Peyer's patch (tissue), 4 donors: Measurements from ENCODE around the gene CWC27. TPM values are rescaled to one million over a fixed set of nuclear protein-coding genes. Genes with fewer than 3 reads are reported as not detected.

Source experiments
- DNase-seq, 3 donors: peaks; one replicate each; pipeline ENCODE4 v3.0.0-alpha.2; 2017 to 2019
- H3K27ac ChIP-seq, 4 donors: fragments of 200-600 bp; sonication (generic); one replicate each; pipeline ENCODE4 v1.5.1; 2016 to 2019
- H3K27me3 ChIP-seq, 2 donors: fragments of 200-600 bp; sonication (generic); one replicate each; pipeline ENCODE4 v1.5.1; 2019
- H3K36me3 ChIP-seq, 3 donors: fragments of 200-600 bp; sonication (generic); one replicate each; pipeline ENCODE4 v1.5.1; 2016 to 2019
- H3K4me1 ChIP-seq, 4 donors: fragments of 200-600 bp; sonication (generic); one replicate each; pipeline ENCODE4 v1.5.1; 2016 to 2019
- H3K4me3 ChIP-seq, 4 donors: fragments of 200-600 bp; sonication (generic); 1 replicate in 3 of 4; 2 replicates in 1 of 4; pipeline ENCODE4 v1.5.1; 2016 to 2019; ENCODE audit warnings: mild to moderate bottlenecking in 1 of 4
- H3K9me3 ChIP-seq, 4 donors: fragments of 200-600 bp; sonication (generic); one replicate each; pipeline ENCODE4 v1.5.1; 2016 to 2019; ENCODE audit warnings: mild to moderate bottlenecking in 1 of 4
- POLR2A ChIP-seq, 2 donors: fragments of 450-650 bp; IDR thresholded peaks; one replicate each; pipeline ENCODE4 v1.5.1; 2017; ENCODE audit warnings: antibody characterized with exemption in 2 of 2, mild to moderate bottlenecking in 2 of 2, moderate library complexity in 2 of 2
- total RNA-seq, 4 donors: library from RNA; depleted of rRNA; stranded (reverse); fragments of >200 nt; gene quantifications; one replicate each; pipeline ENCODE4 v1.1.0, GENCODE V29; 2016
- TF ChIP-seq, protein P1 (sequence below), 6 experiments: fragments of 450-650 bp in 4 of 6; fragments of 200-600 bp in 2 of 6; sonication (generic) in 1 of 6; IDR thresholded peaks; one replicate each; pipeline ENCODE4 v1.5.1; 2017 to 2019; ENCODE audit warnings: antibody characterized with exemption in 6 of 6, mild to moderate bottlenecking in 3 of 6, moderate library complexity in 1 of 6

CWC27 gene
- total RNA-seq, 4 donors from 2014 or later, result 10.9 to 24.8 (median 13.6) TPM

DNA sequence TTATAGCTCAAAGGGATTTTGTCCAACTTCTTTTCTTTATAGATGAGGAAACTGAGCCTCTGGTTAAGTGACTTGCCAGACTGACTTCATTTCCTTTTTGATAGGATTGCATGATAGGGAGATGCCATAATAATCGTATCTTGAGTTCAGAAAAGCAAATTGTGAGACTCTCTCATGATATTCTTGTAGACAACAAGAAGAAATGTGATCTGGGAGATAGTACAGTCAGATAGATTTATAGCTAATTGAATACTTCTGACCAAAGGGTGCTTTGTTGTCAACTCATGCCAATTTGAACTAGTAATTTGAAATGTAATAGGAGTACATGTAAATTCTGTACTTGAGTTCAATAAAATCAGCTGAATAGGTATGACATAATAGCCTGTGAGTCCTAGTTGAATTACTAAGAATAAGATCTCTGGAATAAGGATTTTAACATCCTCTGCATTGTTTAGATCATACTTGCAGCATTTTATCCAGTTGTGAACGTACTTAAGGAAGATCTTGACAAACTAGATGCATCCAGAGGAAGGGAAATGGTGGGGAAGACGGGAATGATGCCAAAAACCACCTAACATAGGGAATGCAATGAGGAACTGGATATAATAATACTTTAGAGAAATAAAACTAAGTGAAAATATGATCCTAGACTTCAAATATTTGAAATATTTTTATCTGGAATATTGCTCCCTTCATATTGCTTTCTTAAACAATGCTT is 25.5 kb downstream of the CWC27 start:
- Histone ChIP-seq H3K4me1 (peaks cover 0 to 3% (median 0%) of the 10 kb centered on the region in 4 donors), H3K36me3 (no peaks in the 10 kb centered on the region), H3K27ac (peak overlapping the region in 2 of 4 donors; percentile 0 to 18), H3K9me3 (no peaks in the 10 kb centered on the region), H3K4me3 (no peak overlapping the region), H3K27me3 (no peaks in the 10 kb centered on the region)
- TF ChIP-seq, protein P1, sequence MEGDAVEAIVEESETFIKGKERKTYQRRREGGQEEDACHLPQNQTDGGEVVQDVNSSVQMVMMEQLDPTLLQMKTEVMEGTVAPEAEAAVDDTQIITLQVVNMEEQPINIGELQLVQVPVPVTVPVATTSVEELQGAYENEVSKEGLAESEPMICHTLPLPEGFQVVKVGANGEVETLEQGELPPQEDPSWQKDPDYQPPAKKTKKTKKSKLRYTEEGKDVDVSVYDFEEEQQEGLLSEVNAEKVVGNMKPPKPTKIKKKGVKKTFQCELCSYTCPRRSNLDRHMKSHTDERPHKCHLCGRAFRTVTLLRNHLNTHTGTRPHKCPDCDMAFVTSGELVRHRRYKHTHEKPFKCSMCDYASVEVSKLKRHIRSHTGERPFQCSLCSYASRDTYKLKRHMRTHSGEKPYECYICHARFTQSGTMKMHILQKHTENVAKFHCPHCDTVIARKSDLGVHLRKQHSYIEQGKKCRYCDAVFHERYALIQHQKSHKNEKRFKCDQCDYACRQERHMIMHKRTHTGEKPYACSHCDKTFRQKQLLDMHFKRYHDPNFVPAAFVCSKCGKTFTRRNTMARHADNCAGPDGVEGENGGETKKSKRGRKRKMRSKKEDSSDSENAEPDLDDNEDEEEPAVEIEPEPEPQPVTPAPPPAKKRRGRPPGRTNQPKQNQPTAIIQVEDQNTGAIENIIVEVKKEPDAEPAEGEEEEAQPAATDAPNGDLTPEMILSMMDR (IDR thresholded peaks at IDR 0.05), result no peak
- TF ChIP-seq POLR2A (IDR thresholded peaks at IDR 0.05), result no peak
- no peak for DNase-seq

DNA sequence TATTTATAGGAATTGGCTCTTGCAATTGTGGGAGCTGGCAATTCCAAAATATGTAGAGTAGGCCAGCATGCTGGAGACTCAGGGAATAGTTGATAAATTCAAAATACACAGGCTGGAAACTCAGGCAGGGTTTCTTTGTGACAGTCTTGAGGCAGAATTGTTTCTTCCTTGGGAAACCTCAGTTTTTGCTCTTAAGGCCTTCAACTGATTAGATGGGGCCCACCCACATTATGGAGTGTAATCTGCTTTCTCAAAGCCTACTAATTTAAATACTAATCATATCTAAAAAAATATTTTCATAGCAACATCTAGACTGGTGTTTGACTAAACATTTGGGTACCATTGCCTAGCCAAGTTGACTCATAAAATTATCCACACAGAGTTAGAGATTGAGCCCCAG is 27.6 kb downstream of the CWC27 start:
- no peak for TF ChIP-seq POLR2A (IDR thresholded peaks at IDR 0.05)
- TF ChIP-seq, protein P1 (IDR thresholded peaks at IDR 0.05), result no peak
- no peaks in the 10 kb centered on the region for H3K9me3 ChIP-seq
- H3K27ac ChIP-seq, result no peak overlapping the region
- H3K4me3 ChIP-seq, result no peak overlapping the region
- no peaks in the 10 kb centered on the region for H3K36me3 ChIP-seq
- H3K4me1 ChIP-seq, result peaks cover 0 to 3% (median 0%) of the 10 kb centered on the region in 4 donors
- H3K27me3 ChIP-seq, result no peaks in the 10 kb centered on the region
- DNase-seq, result no peak

DNA sequence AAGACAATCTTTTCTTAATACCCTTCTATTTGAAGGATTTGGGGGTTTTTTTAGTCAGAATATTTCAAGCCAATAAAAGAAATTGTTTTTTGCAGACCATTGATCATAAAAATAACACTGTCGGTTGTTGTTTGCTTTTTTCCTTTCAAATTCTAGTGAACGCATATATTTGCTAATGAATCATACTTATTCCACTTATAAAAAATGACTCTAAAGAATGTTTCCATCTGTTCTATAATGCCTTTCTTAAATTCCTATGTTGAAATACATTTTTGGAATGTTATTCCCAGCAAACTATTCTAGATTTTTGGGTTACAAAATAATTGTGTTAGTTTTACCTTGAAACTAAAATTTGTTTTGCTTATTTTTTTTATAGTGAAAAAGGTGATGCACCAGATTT is 32.2 kb downstream of the CWC27 start:
- no peak overlapping the region for H3K27ac ChIP-seq
- peaks cover 0 to 17% (median 0%) of the 10 kb centered on the region in 3 donors for H3K36me3 ChIP-seq
- no peaks in the 10 kb centered on the region for H3K9me3 ChIP-seq
- H3K4me3 ChIP-seq, result no peak overlapping the region
- DNase-seq, result no peak
- TF ChIP-seq, protein P1 (IDR thresholded peaks at IDR 0.05), result no peak
- TF ChIP-seq POLR2A (IDR thresholded peaks at IDR 0.05), result no peak
- H3K4me1 ChIP-seq, result no peaks in the 10 kb centered on the region
- no peaks in the 10 kb centered on the region for H3K27me3 ChIP-seq

- no peak for DNase-seq
- H3K27me3 ChIP-seq, result no peaks in the 10 kb centered on the region
- H3K4me1 ChIP-seq, result no peaks in the 10 kb centered on the region
- no peak overlapping the region for H3K27ac ChIP-seq
- no peak for TF ChIP-seq POLR2A (IDR thresholded peaks at IDR 0.05)
- TF ChIP-seq, protein P1 (IDR thresholded peaks at IDR 0.05), result no peak
- H3K36me3 ChIP-seq, result peaks cover 0 to 17% (median 0%) of the 10 kb centered on the region in 3 donors
- H3K9me3 ChIP-seq, result no peaks in the 10 kb centered on the region
- H3K4me3 ChIP-seq, result no peak overlapping the region
Observed at GRCh38 chr5:64806537-64806936, 37.8 kb downstream of the CWC27 start.

- H3K27me3 ChIP-seq, result no peaks in the 10 kb centered on the region
- H3K36me3 ChIP-seq, result peaks cover 0 to 14% (median 0%) of the 10 kb centered on the region in 3 donors
- no peak overlapping the region for H3K27ac ChIP-seq
- no peaks in the 10 kb centered on the region for H3K4me1 ChIP-seq
- no peak overlapping the region for H3K4me3 ChIP-seq
- no peaks in the 10 kb centered on the region for H3K9me3 ChIP-seq
- TF ChIP-seq, protein P1 (IDR thresholded peaks at IDR 0.05), result no peak
- no peak for TF ChIP-seq POLR2A (IDR thresholded peaks at IDR 0.05)
- no peak for DNase-seq
Observed at GRCh38 chr5:64807520-64807919, 38.8 kb downstream of the CWC27 start.
